HCT116 (cell line): ENCODE results near the gene SHROOM3. TPM values are rescaled to one million over a fixed set of nuclear protein-coding genes. Genes with fewer than 3 reads are reported as not detected.

Experiments used
- ATAC-seq: fragments of 200-7000 bp; cut with Tn5 transposase; 2 replicates; pipeline ENCODE4 v1.9.1; 2020; ENCODE audit warnings: mild to moderate bottlenecking, moderate library complexity
- BruUV-seq: library from RNA; stranded (reverse); fragments of 400-500 nt; replicated peaks from 2 replicates; lab custom pipeline; 2021; lab: Mats Ljungman, UMichigan
- CTCF ChIA-PET: fragments of 300-600 bp; sonication (Branson Sonifier 250); formaldehyde crosslinking; loops from one replicate; lab custom pipeline; 2021; ENCODE audit warnings: antibody characterized with exemption; lab: Charles Lee
- POLR2A ChIA-PET: fragments of 300-600, 350-600 bp; sonication (Branson Sonifier 250); formaldehyde crosslinking; loops from one replicate; lab custom pipeline; 2021; ENCODE audit warnings: antibody characterized with exemption; lab: Charles Lee
- RAD21 ChIA-PET, 2 experiments: fragments of 300-600 bp; sonication (Branson Sonifier 250); formaldehyde crosslinking; loops; one replicate each; lab custom pipeline; 2023; ENCODE audit warnings: low total read pairs in 2 of 2; ENCODE audit not compliant: uncharacterized antibody in 2 of 2, unreplicated experiment in 2 of 2, low non-redundant PET in 1 of 2; lab: Charles Lee
- DNase-seq: peaks from one replicate; pipeline ENCODE4 v3.0.0-alpha.2; 2010; ENCODE audit warnings: low read depth, low spot score
- H2AFZ ChIP-seq: fragments of 200-600 bp; shearing (Covaris generic), sonication (generic); 2 replicates; pipeline ENCODE4 v1.6.1; 2017; ENCODE audit warnings: low read depth, mixed run types, mixed read lengths, antibody characterized with exemption, low read length; ENCODE audit not compliant: poor library complexity, severe bottlenecking
- H3K27ac ChIP-seq: 2 replicates; pipeline ENCODE4 v1.5.1; 2012; ENCODE audit warnings: low read depth, low read length
- H3K27me3 ChIP-seq: fragments of 200-600 bp; sonication (generic); 2 replicates; pipeline ENCODE4 v1.6.1; 2016; ENCODE audit warnings: mixed run types, low read length, mixed read lengths; ENCODE audit not compliant: insufficient read depth
- H3K36me3 ChIP-seq, 2 experiments: fragments of 200-500 bp in 1 of 2; fragments of 200-600 bp in 1 of 2; sonication (Bioruptor generic) in 1 of 2; sonication (generic) in 1 of 2; 2 replicates each; pipeline versions ENCODE4 v1.5.1 to v1.6.1; 2014 to 2016; ENCODE audit warnings: low read length in 2 of 2, inconsistent platforms in 1 of 2, mixed read lengths in 1 of 2, mixed run types in 1 of 2; ENCODE audit not compliant: insufficient read depth in 2 of 2, control insufficient read depth in 1 of 2
- H3K4me1 ChIP-seq, 2 experiments: fragments of 200-600 bp in 1 of 2; sonication (generic) in 1 of 2; 2 replicates each; pipeline versions ENCODE4 v1.5.1 to v1.6.1; 2012 to 2017; ENCODE audit warnings: low read length in 2 of 2, inconsistent platforms in 1 of 2, mild to moderate bottlenecking in 1 of 2, mixed read lengths in 1 of 2, mixed run types in 1 of 2, moderate library complexity in 1 of 2; ENCODE audit not compliant: insufficient read depth in 2 of 2, control insufficient read depth in 1 of 2
- H3K4me2 ChIP-seq: fragments of 200-600 bp; sonication (generic); 2 replicates; pipeline ENCODE4 v1.6.1; 2017; ENCODE audit warnings: mixed run types, low read length, mixed read lengths
- H3K4me3 ChIP-seq, 2 experiments: fragments of 200-600 bp in 1 of 2; sonication (generic) in 1 of 2; replicated peaks in 1 of 2; 2 replicates each; pipeline ENCODE4 v1.5.1; 2011 to 2016; ENCODE audit warnings: low read length in 2 of 2, control low read depth in 1 of 2, low read depth in 1 of 2, mild to moderate bottlenecking in 1 of 2, mixed read lengths in 1 of 2, mixed run types in 1 of 2
- H3K79me2 ChIP-seq: fragments of 200-600 bp; sonication (generic); 2 replicates; pipeline ENCODE4 v1.6.1; 2017; ENCODE audit warnings: mild to moderate bottlenecking, mixed run types, low read length, moderate library complexity, mixed read lengths; ENCODE audit not compliant: insufficient read depth
- H3K9ac ChIP-seq: fragments of 200-600 bp; sonication (generic); 2 replicates; pipeline ENCODE4 v1.6.1; 2016; ENCODE audit warnings: low read length, mixed read lengths
- H3K9me2 ChIP-seq: fragments of 200-600 bp; sonication (generic), shearing (Covaris generic); 2 replicates; pipeline ENCODE4 v1.6.1; 2017; ENCODE audit warnings: mixed run types, mild to moderate bottlenecking, moderate library complexity; ENCODE audit not compliant: insufficient read depth
- H3K9me3 ChIP-seq, 2 experiments: fragments of 200-500 bp in 1 of 2; fragments of 200-600 bp in 1 of 2; sonication (Bioruptor generic) in 1 of 2; sonication (generic) in 1 of 2; 2 replicates each; pipeline ENCODE4 v1.6.1; 2014 to 2017; ENCODE audit warnings: low read length in 2 of 2, mixed read lengths in 2 of 2, inconsistent platforms in 1 of 2, low read depth in 1 of 2, mild to moderate bottlenecking in 1 of 2, mixed run types in 1 of 2, moderate library complexity in 1 of 2; ENCODE audit not compliant: control insufficient read depth in 1 of 2, insufficient read depth in 1 of 2
- H4K20me1 ChIP-seq: fragments of 200-600 bp; sonication (generic), shearing (Covaris generic); 2 replicates; pipeline ENCODE4 v1.6.1; 2017; ENCODE audit warnings: mixed run types, mild to moderate bottlenecking, moderate library complexity; ENCODE audit not compliant: insufficient read depth
- CBX3 ChIP-seq: IDR thresholded peaks from 2 replicates; pipeline ENCODE4 v1.6.1; 2012; ENCODE audit warnings: low read depth
- CEBPB ChIP-seq: IDR thresholded peaks from 2 replicates; pipeline ENCODE4 v1.6.1; 2012; ENCODE audit warnings: low read depth
- EGR1 ChIP-seq: IDR thresholded peaks from 2 replicates; pipeline ENCODE4 v1.6.1; 2012; ENCODE audit warnings: low read depth
- ELF1 ChIP-seq: IDR thresholded peaks from 2 replicates; pipeline ENCODE4 v1.6.1; 2012; ENCODE audit warnings: low read depth, borderline replicate concordance
- EZH2 ChIP-seq: fragments of 200-600 bp; sonication (generic); IDR thresholded peaks from 2 replicates; pipeline ENCODE4 v1.6.1; 2017; ENCODE audit warnings: antibody characterized with exemption, mixed run types
- EZH2phosphoT487 ChIP-seq: fragments of 200-600 bp; IDR thresholded peaks from 2 replicates; pipeline ENCODE4 v1.6.1; 2018; ENCODE audit warnings: antibody characterized with exemption, borderline replicate concordance
- FOSL1 ChIP-seq: IDR thresholded peaks from 2 replicates; pipeline ENCODE4 v1.6.1; 2012; ENCODE audit warnings: low read depth
- MAX ChIP-seq: IDR thresholded peaks from 2 replicates; pipeline ENCODE4 v1.6.1; 2012
- POLR2AphosphoS5 ChIP-seq: IDR thresholded peaks from 2 replicates; pipeline ENCODE4 v1.6.1; 2011; ENCODE audit warnings: mild to moderate bottlenecking, low read depth, low read length, moderate library complexity
- SIN3A ChIP-seq: IDR thresholded peaks from 2 replicates; pipeline ENCODE4 v1.6.1; 2012; ENCODE audit warnings: low read depth
- SP1 ChIP-seq: IDR thresholded peaks from 2 replicates; pipeline ENCODE4 v1.6.1; 2012; ENCODE audit warnings: low read depth
- YY1 ChIP-seq: IDR thresholded peaks from 2 replicates; pipeline ENCODE4 v1.6.1; 2011; ENCODE audit warnings: low read length, low read depth, moderate library complexity, mild to moderate bottlenecking; ENCODE audit not compliant: insufficient replicate concordance; ENCODE audit errors: extremely low read depth
- ZBTB33 ChIP-seq: IDR thresholded peaks from 2 replicates; pipeline ENCODE4 v1.6.1; 2011; ENCODE audit warnings: mild to moderate bottlenecking, low read length, moderate library complexity; ENCODE audit not compliant: insufficient replicate concordance; ENCODE audit errors: extremely low read depth
- ZFX ChIP-seq: fragments of 450-650 bp; IDR thresholded peaks from 2 replicates; pipeline ENCODE4 v1.6.1; 2017
- ZNF274 ChIP-seq: fragments of 200-500 bp; sonication (Bioruptor generic); IDR thresholded peaks from 2 replicates; pipeline ENCODE4 v1.6.1; 2014; ENCODE audit warnings: mild to moderate bottlenecking, low read depth, low read length, inconsistent platforms
- intact Hi-C: fragments of 100-400 bp; cut with micrococcal nuclease; formaldehyde crosslinking; loops from 2 replicates; pipeline ENCODE4 v1.10.0; 2022
- total RNA-seq: library from RNA; stranded (reverse); gene quantifications from one replicate; pipeline ENCODE4 v1.2.1, GENCODE V29; 2021; ENCODE audit not compliant: unreplicated experiment
- TF ChIP-seq, protein P1 (sequence below): IDR thresholded peaks from 2 replicates; pipeline ENCODE4 v1.6.1; 2012

The SHROOM3 gene
- total RNA-seq, 1 experiment from 2014 or later: 22.5 TPM

GRCh38 chr4:76758996-76759395 lies 324.0 kb downstream of the SHROOM3 start:
- CTCF ChIA-PET: no interaction called here

More at GRCh38 chr4:76758996-76759395, 324.0 kb downstream of the SHROOM3 start:
- no peak overlapping the region for H3K4me3 ChIP-seq
- ATAC-seq (no peak), DNase-seq (no peak)
- POLR2A ChIA-PET: no interaction called here
- RAD21 ChIA-PET: no interaction called here
- H3K27ac ChIP-seq: no peak overlapping the region
- H4K20me1 ChIP-seq: no peaks in the 10 kb centered on the region
- H3K36me3 ChIP-seq: no peaks in the 10 kb centered on the region
- H2AFZ ChIP-seq: no peak overlapping the region
- H3K9ac ChIP-seq: no peak overlapping the region
- H3K9me2 ChIP-seq: no peaks in the 10 kb centered on the region
- peaks cover 5 to 7% of the 10 kb centered on the region in 2 experiments for H3K4me1 ChIP-seq
- intact Hi-C loops: loop anchor here (1.0 to 10.0 kb wide), 2 partner anchors 248 to 446 kb away; no protein-coding TSS in a partner anchor
- no TSS peak for BruUV-seq
- no peaks in the 10 kb centered on the region for H3K79me2 ChIP-seq
- H3K4me2 ChIP-seq: no peak overlapping the region
- no peak for TF ChIP-seq ZFX
- no peak for TF ChIP-seq ELF1
- no peak for TF ChIP-seq POLR2AphosphoS5
- no peak for TF ChIP-seq ZBTB33
- TF ChIP-seq EGR1: no peak
- no peak for TF ChIP-seq ZNF274
- TF ChIP-seq, protein P1, sequence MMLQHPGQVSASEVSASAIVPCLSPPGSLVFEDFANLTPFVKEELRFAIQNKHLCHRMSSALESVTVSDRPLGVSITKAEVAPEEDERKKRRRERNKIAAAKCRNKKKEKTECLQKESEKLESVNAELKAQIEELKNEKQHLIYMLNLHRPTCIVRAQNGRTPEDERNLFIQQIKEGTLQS: no peak
- no peak for TF ChIP-seq EZH2phosphoT487
- TF ChIP-seq SIN3A: no peak
- TF ChIP-seq SP1: no peak
- no peak for TF ChIP-seq YY1
- no peak for TF ChIP-seq CBX3
- TF ChIP-seq MAX: no peak
- no peak for TF ChIP-seq FOSL1
- TF ChIP-seq CEBPB: no peak
- no peak for TF ChIP-seq EZH2
- no peaks in the 10 kb centered on the region for H3K9me3 ChIP-seq
- H3K27me3 ChIP-seq: no peaks in the 10 kb centered on the region
